HAP-1 (cell line): ENCODE measurements around the gene MYO18B.

Experiments
- DNase-seq, 2 experiments: peaks; one replicate each; pipeline ENCODE4 v3.0.0-alpha.2; 2016 to 2020; ENCODE audit warnings: low spot score in 2 of 2
- H3K27me3 ChIP-seq: fragments of 250-450 bp; sonication (Bioruptor Pico); 2 replicates; pipeline ENCODE4 v1.5.1; 2020; ENCODE audit warnings: low read depth, mild to moderate bottlenecking, moderate library complexity
- H3K36me3 ChIP-seq: fragments of 250-450 bp; sonication (Bioruptor Pico); replicated peaks from 2 replicates; pipeline ENCODE4 v1.5.1; 2020; ENCODE audit warnings: mild to moderate bottlenecking
- H3K4me1 ChIP-seq: fragments of 250-450 bp; sonication (Bioruptor Pico); 2 replicates; pipeline ENCODE4 v1.5.1; 2020; ENCODE audit warnings: mild to moderate bottlenecking
- H3K4me3 ChIP-seq: fragments of 250-450 bp; sonication (Bioruptor Pico); 2 replicates; pipeline ENCODE4 v1.5.1; 2020; ENCODE audit warnings: mild to moderate bottlenecking, moderate library complexity
- H3K9me3 ChIP-seq: fragments of 250-450 bp; sonication (Bioruptor Pico); 2 replicates; pipeline ENCODE4 v1.5.1; 2020; ENCODE audit warnings: mild to moderate bottlenecking, moderate library complexity
- in situ Hi-C: fragments of 300-500 bp; cut with MboI; formaldehyde crosslinking; loops from 3 replicates; pipeline ENCODE4 v1.14.3; 2020; ENCODE audit warnings: low sequenced_read_pairs, inconsistent platforms, mixed read lengths

MYO18B gene

DNA sequence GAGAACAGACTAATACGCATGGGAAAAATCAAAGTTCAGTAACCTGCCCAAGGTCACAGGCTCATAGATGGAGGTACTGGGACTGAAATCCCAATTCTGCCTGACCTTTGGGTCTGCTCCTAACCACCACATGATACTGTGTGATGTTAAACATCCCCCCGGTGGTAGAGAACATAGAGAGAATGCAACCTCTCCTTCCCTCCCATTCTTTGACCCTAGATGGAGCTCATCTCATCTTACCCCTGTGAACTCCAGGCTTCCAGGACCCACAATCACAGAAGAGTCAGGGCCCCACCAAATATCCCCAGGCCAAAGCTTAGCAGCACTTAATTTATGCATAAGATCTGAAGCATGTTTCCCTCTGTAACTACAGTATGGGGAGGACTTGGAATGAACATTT, 198.5 kb downstream of the MYO18B start:
- no peaks in the 10 kb centered on the region for H3K9me3 ChIP-seq
- H3K4me1 ChIP-seq = no peaks in the 10 kb centered on the region
- H3K4me3 ChIP-seq = no peak overlapping the region
- no peaks in the 10 kb centered on the region for H3K36me3 ChIP-seq
- in situ Hi-C loops = no loop called here
- H3K27me3 ChIP-seq = peaks cover 8% of the 10 kb centered on the region
- DNase-seq = no peak

DNA sequence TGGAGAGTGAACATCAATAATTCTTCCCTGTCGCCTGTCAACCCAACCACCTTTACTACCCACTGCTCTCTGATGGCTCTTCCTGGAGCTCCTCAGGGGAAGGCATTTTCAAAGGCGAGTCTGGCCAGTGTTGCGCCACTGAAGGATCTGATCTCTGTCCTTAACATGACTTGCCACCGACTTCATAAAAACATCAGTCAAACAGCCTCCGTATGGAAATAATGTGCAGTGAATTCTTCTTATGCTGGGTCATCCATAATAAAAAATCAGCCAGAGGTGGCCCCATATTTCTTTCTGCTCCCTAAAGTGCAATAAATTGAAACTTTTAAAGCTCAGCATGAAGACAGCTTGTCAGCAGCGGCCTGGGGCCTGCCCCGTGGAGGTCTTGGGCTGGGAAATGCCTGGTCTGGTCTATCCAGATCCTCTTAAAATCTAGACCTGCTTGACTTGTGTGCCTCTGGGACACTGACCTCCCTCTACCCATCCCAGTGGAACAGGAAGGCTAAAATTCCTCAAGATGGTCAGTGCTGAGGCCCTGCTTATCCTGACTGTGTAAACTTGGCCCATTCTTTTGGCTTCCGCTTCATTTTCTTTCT, 199.5 kb downstream of the MYO18B start:
- H3K4me1 ChIP-seq = no peaks in the 10 kb centered on the region
- H3K27me3 ChIP-seq = peaks cover 6% of the 10 kb centered on the region
- no peak overlapping the region for H3K4me3 ChIP-seq
- no peaks in the 10 kb centered on the region for H3K9me3 ChIP-seq
- H3K36me3 ChIP-seq = no peaks in the 10 kb centered on the region
- no peak for DNase-seq
- in situ Hi-C loops = no loop called here

DNA sequence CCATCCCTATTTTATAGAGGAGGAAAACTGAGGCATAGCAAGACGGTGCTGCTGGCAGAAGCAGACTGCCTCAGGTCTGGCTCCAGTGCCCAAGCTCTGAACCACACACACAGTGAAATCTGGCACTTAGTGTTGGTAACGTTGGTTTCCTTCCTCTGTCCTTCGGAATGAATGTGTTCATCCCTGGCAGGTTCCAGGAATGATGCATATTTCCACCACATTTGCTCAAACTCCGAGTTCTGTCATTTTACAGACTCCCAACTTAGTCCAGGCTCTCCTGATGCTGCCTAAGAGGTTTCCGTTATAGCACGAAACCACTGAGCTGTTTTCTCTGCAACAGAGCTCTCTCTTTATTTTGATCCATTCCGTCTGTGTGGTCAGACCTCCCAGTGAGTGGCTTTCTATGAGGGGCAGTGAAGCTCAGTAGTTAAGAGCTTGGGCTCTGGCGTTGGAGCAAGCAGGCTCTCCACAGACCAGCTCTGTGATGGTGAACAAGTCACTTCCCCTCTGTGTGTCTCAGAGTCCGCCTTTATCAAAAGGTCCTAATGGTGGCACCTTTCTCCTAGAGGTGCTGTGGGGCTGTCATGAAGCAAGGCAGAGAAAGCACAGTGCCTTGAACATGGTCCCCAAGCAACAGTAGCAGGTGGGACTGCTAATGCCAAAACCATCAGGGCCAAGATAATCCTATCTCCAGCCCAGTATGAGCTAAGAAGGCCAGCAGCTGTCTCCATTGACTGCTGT, 200.3 kb downstream of the MYO18B start:
- in situ Hi-C loops = no loop called here
- H3K27me3 ChIP-seq = peaks cover 6% of the 10 kb centered on the region
- no peaks in the 10 kb centered on the region for H3K36me3 ChIP-seq
- DNase-seq = no peak
- no peaks in the 10 kb centered on the region for H3K4me1 ChIP-seq
- H3K4me3 ChIP-seq = no peak overlapping the region
- no peaks in the 10 kb centered on the region for H3K9me3 ChIP-seq

DNA sequence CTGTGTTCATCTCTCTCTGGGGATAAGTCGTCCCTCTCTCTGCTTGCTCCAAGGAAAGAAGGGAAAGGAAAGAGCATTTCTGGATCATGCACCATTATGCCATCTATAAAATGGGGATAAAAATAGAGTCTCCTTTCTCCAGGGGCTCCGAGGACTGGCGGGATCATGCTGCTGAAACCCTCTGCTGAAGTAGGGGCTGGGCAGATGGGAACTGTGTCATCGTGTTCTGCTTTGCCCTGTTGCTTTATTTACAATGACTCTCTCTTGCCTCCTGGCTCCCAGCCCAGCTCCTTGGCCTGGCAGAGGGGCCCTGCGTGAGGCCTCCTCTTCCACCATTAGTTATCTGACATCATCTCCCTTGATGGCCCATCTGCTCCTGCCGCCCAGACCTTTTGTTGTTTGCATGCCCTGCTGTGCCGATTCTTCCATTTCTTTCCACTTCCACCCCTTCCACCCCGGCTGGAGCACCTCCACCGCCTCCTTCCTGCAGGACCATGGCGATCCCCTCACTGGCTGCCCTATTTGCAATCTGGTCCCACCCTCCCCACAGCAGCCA, 200.9 kb downstream of the MYO18B start:
- in situ Hi-C loops = no loop called here
- Histone ChIP-seq H3K4me1 (no peaks in the 10 kb centered on the region), H3K4me3 (no peak overlapping the region), H3K36me3 (no peaks in the 10 kb centered on the region), H3K27me3 (peaks cover 6% of the 10 kb centered on the region), H3K9me3 (no peaks in the 10 kb centered on the region)
- no peak for DNase-seq

DNA sequence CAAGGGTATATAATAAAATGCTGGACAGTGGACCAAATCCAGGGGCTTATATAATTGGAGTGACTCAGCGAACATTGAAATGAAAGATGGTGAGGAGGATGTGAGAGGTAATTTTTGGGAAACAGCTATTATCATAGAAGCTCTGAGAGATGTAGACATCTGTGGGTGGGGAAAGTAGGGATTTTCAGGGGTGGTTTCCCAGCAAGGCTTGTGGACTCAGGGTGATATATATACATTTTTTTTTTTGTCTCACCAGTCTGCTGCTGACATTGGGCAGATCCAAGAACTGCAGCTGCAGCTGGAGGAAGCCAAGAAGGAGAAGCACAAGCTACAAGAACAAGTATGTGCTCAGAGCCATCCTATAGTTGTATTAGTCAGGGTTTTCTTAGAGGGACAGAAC, 208.1 kb downstream of the MYO18B start:
- H3K4me3 ChIP-seq = no peak overlapping the region
- no peaks in the 10 kb centered on the region for H3K27me3 ChIP-seq
- no peaks in the 10 kb centered on the region for H3K4me1 ChIP-seq
- no peaks in the 10 kb centered on the region for H3K36me3 ChIP-seq
- H3K9me3 ChIP-seq = no peaks in the 10 kb centered on the region
- DNase-seq = no peak
- in situ Hi-C loops = no loop called here

DNA sequence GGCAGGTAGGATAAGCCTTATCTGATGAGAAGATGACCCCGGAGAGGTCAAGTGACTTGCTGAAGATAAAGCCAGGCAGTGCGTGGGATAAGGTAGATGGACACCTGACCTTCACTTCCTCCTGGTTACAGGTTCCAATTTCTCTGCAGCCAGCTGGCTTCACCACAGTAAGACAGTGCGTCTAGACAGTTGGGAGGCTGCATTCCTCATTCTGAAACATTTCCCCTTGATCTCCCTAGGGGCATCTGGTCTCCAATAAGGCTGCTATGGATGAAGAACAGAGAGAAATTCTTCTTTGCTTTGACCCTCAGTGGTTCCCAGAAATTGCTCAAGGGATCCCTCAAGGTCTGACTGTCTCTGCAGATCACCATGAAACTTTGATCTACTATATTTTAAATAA, 211.3 kb downstream of the MYO18B start:
- DNase-seq = no peak
- Histone ChIP-seq H3K36me3 (no peaks in the 10 kb centered on the region), H3K27me3 (no peaks in the 10 kb centered on the region), H3K4me3 (no peak overlapping the region), H3K9me3 (no peaks in the 10 kb centered on the region), H3K4me1 (no peaks in the 10 kb centered on the region)
- in situ Hi-C loops = no loop called here

DNA sequence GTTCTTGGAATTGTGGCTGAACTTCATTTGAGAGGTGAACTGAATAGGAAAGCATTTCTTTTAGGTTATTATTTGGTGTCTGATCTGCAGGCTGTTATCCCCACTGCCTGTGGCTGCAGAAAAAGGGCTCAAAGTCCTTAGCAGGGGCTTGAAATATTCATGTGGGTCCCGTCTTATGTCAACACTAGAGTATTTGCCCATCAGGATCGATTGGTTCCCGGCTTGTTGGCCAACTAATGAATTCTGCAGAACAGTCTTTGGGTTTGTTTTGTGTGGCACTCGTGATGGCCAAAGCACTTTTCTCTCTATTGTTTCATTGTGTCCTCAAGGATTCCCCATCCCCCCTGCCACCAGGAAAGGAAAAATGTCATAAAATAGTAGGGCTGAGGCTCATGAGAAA, 211.9 kb downstream of the MYO18B start:
- in situ Hi-C loops = no loop called here
- DNase-seq = no peak
- Histone ChIP-seq H3K4me3 (no peak overlapping the region), H3K4me1 (no peaks in the 10 kb centered on the region), H3K9me3 (no peaks in the 10 kb centered on the region), H3K27me3 (no peaks in the 10 kb centered on the region), H3K36me3 (no peaks in the 10 kb centered on the region)

DNA sequence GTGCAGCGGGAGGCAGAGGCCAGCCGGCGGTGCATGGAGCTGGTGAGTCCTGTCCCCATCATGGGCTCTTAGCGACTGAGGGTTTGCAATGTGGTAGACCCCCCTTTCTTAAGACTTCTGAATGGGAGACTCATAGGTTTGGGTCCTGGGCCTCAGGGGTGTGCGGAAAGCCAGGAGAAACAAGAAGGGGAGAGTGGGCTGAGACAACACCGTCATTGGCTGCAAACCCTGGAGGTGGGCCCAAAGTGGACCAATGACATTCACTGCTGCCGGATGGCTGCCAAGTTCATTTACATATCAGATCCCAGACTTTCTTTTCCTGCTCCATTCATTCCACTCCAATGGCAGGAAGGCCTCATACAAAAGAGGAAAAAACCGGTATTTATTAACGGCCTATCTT, 213.3 kb downstream of the MYO18B start:
- no peak overlapping the region for H3K4me3 ChIP-seq
- H3K4me1 ChIP-seq = no peaks in the 10 kb centered on the region
- in situ Hi-C loops = no loop called here
- H3K27me3 ChIP-seq = no peaks in the 10 kb centered on the region
- no peak for DNase-seq
- H3K36me3 ChIP-seq = no peaks in the 10 kb centered on the region
- H3K9me3 ChIP-seq = no peaks in the 10 kb centered on the region

DNA sequence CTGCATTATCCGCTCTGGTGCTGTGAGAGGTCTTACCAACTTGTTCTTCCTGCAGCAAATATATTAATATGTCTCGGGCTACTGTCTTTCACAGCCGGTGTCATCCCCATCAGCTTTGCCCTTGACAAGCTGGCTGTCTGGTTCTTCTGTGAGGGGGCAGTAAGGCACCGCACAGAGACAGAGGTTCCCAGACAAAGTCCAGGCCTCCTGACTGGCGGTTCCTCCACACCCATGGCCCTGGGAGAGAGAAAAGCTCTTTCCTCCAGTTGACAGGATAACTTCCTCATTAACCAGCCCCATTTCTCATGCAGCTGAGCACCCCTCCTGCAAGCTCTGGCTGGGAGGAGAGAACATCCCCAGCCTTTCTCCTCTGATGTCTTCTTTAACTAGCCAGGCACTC, 214.8 kb downstream of the MYO18B start:
- H3K27me3 ChIP-seq = no peaks in the 10 kb centered on the region
- H3K36me3 ChIP-seq = no peaks in the 10 kb centered on the region
- in situ Hi-C loops = no loop called here
- H3K4me3 ChIP-seq = no peak overlapping the region
- no peaks in the 10 kb centered on the region for H3K4me1 ChIP-seq
- no peaks in the 10 kb centered on the region for H3K9me3 ChIP-seq
- no peak for DNase-seq

DNA sequence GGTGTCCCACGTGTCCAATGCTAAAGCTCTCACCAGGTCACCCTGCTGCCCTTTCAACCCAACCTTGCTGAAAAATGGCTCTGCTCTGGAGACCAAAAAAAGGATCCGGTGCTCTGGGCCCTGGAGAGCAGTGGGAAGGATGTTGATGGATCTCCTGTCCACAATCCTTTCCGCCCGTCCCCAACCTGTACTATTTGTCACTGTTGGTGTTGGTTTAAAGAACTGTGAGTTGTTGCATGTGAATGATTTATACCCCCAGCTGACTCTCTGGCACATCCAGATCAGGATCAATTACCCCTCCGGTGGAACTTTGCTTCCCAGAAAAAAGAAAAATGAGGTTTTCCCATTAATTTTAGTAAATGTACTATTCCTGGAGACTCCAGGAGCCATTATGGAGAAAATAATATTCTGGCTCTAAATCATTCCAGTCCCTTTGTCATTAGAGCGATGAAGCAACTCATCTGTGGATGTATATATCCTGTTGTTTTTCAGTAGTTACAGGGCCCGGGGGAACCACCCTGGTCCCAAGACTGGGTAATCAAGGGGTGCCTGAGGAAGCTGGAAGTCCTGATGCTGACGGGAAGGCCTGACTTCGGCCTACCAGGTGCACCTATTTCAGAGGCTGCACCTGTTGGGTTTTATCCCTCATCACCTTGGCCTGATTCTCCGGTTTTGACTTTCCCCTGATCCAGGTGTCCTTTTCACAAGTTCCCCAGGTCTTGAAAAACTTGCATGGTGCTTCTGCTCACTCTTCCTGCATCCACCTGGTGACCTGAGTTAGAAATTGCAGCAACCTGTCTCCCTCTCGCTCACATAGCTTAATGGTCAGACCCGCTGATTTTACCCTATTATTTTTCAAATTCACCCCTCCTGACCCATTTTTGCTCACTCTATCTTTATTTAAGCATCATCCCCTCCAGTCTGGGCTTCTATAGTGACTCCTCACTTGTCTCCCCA, 218.1 kb downstream of the MYO18B start:
- no peak overlapping the region for H3K4me3 ChIP-seq

DNA sequence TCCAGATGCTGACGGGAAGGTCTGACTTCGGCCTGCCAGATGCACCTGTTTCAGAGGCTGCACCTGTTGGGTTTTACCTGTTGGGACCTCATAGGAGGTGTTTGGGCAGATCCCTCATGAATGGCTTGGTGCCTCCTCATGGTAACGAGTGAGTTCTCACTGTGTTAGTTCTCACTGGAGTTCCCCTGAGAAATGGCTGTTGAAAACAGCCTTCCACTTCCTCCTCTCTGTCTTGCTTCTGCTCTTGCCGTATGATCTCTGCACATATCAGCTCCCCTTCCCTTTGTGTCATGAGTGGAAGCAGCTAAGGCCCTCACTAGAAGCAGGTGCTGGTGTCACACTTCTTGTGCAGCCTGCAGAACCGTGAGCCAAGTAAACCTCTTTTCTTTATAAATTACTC, 219.7 kb downstream of the MYO18B start:
- Histone ChIP-seq H3K27me3 (peaks cover 23% of the 10 kb centered on the region), H3K36me3 (no peaks in the 10 kb centered on the region)

More for the DNA sequence above, 218.1 kb downstream of the MYO18B start:
- no peaks in the 10 kb centered on the region for H3K36me3 ChIP-seq
- H3K27me3 ChIP-seq = peaks cover 8% of the 10 kb centered on the region
- no peak for DNase-seq
- no peaks in the 10 kb centered on the region for H3K9me3 ChIP-seq
- H3K4me1 ChIP-seq = no peaks in the 10 kb centered on the region
- in situ Hi-C loops = no loop called here

DNA sequence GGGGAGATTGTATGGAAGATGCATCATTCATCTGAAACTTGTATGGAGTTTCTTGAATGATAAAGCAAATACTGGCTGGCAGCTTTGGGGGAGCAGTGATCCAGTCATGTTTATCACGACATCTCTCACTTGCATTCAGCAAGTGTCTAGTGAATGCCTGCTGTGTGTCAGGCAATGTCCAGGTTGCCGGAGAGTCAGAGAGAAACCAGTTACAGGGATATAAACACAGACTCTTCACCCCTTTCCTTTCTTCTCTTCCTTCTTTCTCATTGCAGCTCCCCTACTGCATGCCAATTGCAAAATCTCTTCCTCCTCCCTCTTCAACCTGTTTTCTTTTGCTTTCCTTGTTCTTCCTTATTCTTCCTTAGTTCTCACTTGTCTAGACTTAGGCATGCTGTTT, 220.7 kb downstream of the MYO18B start:
- DNase-seq = no peak
- H3K36me3 ChIP-seq = no peaks in the 10 kb centered on the region
- in situ Hi-C loops = no loop called here

More for the DNA sequence above, 219.7 kb downstream of the MYO18B start:
- Histone ChIP-seq H3K4me3 (no peak overlapping the region), H3K4me1 (no peaks in the 10 kb centered on the region), H3K9me3 (no peaks in the 10 kb centered on the region)
- DNase-seq = no peak
- in situ Hi-C loops = no loop called here

DNA sequence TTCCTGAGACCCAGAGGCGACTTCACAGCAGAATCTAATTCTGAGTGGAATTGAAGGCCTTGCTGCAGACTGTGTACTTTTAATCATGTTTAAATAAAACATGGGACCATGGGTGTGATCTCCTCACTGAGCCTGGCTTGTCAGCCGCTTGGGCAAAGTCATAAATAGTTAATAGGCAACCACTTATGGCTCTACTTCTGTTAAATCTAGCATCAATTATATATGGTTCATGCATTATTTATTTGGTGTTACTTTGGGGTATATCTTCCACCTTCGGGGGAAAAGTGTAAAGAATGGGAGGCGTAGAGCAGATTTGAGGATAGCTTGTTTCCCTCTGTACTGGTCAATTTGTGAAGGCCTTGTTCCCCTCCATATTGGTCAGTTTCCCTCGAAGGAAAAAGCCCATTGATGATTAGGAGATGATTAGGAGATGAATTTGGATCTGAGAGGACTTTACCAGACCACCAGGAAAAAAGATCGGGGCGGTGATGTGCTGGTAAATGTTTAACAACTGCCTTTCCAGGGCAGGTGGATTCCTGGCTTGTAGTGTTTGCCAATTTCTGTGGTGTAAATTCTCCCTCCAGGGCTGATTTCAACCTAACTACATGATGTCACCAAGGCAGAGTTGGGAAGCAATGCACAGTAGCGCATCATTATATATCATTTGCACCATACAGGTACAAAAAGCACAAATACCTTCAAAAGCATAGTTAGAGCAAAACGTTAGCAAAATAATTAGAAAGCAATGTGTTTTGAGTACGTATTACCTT, 223.2 kb downstream of the MYO18B start:
- peaks cover 29% of the 10 kb centered on the region for H3K27me3 ChIP-seq
- H3K4me1 ChIP-seq = no peaks in the 10 kb centered on the region
- in situ Hi-C loops = no loop called here
- no peak for DNase-seq
- H3K36me3 ChIP-seq = no peaks in the 10 kb centered on the region
- no peak overlapping the region for H3K4me3 ChIP-seq
- no peaks in the 10 kb centered on the region for H3K9me3 ChIP-seq

More for the DNA sequence above, 220.7 kb downstream of the MYO18B start:
- Histone ChIP-seq H3K9me3 (no peaks in the 10 kb centered on the region), H3K4me1 (no peaks in the 10 kb centered on the region), H3K4me3 (no peak overlapping the region), H3K27me3 (peaks cover 29% of the 10 kb centered on the region)
